ENCODE data around the gene MOK.

DNA sequence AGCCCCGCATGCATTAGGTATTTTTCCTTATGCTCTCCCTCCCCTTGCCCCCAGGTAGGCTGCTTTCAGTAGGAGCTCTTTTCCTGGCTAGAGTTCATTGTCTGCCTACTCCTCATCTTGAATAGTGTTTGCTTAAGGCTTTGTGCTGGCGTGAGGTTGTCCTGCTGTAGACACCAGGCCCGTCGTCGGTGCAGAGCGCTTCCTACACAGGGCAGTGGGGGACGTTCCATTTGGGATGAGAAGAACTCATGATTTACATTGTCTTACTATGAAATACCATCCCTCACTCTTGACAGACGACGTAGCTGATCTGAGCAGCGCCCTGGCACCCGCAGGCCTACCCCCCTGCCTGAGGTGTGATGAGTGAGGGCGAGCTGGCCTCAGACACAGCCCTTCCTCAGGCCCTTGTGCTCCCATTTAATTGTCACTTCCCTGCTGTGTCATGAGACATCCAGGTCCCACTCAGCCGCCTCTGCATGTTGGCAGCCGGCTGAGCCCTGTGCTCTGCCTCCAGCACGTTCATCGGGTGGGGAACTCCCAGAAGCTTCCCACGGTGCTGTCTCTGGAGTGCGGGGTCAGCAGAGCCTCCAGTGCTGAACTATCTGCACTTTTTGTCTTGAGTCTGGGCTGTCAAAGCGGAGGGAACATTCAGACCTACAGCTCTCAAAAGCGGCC is 89.3 kb downstream of the MOK start:
- TF ChIP-seq SPI1 (IDR thresholded peaks at IDR 0.05; ENCODE audit: low read depth, low read length), result no peak
- no peak for TF ChIP-seq POLR2AphosphoS5 (IDR thresholded peaks at IDR 0.05; ENCODE audit: low read depth, low read length)
- TF ChIP-seq TAF1 (IDR thresholded peaks at IDR 0.05; ENCODE audit: low read depth, low read length), result no peak

Measured in GM12891 (cell line).